GM18498 (cell line): ENCODE results near the gene GRM4.
"Not testable (repeated sequence)": the region's sequence is repeated elsewhere in the genome, so short reads cannot be mapped to it uniquely, and the experiment has no call there.

Experiments used
- ATAC-seq: cut with Tn5 transposase; IDR thresholded peaks from one replicate; pipeline ENCODE4 v1.9.1; 2021; ENCODE audit warnings: mild to moderate bottlenecking, moderate library complexity; ENCODE audit not compliant: unreplicated experiment

Gene GRM4

DNA sequence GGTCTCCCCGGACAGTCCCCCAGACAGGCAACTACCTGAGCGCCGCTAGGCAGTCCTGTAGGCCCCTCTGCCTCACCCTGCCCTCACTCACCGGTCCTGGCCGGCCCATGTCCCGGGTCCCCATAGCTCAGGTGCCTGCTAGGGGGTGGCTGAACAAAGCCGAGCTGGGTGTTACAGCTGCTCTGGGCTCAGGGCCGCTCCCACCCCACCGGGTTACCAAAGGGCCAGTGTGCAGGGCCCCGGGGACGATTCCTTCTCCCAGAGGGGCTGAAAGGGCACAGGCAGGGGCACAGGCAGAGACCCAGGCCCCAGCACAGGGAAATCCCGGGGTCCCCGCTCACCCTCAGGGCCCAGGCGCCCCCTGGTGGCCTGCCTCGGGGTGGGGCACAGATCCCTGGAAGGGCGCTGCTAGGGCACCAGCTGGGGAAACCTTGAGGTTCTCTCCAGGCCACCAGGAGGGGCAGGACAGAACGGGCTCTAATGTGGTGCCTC lies 118.4 kb downstream of the GRM4 start:
- no peak for ATAC-seq

DNA sequence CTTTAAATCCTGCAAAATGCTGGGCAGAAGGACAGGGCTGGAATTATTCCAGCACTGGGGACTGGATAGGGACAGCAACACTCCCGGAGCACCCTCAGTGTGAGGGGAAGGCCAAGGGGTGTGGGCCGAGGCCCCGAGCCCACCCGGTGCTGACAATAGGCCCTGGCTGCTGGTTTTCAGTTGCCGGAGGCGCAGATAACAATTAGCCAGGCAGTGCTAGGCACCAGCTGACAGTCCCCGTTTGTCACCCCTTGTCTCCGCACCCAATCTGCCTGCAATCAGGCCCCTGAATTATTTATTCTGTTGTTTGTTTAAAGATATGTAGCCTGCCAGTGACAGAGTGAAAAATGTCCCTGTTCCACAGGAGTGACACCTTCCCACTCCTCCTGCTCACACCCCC lies 120.0 kb downstream of the GRM4 start:
- no peak for ATAC-seq

DNA sequence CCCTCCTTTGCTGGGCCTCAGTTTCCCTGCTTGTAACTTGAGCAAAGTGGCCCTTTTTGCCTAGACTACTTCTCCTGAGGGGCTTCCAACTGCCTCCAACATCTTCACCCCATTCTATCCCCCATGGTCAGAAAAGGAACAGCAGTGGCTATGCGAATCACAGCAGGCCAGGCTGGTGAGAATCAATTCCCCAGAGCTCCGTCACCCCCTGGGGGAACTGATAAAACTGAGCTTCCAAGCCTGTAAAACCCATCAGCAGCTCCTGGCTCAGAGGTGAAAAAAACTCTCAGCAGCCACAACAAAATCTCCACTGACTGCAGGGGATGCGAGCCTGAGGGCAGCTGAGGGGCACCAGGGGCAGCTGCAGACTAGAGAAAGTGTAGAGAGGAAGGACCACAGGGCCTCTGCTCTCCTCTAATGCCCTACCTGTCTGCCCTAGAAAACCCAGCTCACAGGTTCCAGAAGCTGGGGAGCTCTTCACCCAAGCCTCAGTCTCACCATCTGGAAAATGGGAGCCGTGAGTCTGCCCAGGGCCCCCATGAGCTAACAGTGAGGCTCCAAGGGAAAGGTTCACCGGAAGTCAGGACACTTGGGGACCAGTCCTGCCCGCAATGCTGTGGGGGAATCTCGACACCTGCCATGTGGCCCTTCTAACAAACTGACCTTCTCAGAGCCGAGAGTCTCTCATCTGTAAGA lies 120.6 kb downstream of the GRM4 start:
- ATAC-seq: no peak

DNA sequence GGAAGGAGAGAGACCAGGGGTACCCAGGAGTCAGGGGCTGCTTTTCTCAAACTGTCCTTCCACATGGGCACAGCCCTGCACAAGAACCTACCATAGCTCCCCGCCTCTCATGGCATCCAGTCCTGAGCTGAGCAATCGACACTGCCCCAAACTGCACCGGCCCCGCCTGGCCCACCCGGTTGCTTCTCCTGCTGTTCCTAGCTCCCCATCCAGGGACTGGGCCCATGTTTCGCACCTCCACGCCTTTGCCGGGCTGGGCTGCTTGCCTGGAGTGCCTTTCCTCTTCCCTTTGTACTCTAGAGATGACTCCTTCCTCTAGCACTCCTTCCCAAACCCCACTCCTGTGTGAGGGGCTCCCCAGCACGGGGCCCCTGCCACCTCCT lies 123.0 kb downstream of the GRM4 start:
- ATAC-seq: no peak

DNA sequence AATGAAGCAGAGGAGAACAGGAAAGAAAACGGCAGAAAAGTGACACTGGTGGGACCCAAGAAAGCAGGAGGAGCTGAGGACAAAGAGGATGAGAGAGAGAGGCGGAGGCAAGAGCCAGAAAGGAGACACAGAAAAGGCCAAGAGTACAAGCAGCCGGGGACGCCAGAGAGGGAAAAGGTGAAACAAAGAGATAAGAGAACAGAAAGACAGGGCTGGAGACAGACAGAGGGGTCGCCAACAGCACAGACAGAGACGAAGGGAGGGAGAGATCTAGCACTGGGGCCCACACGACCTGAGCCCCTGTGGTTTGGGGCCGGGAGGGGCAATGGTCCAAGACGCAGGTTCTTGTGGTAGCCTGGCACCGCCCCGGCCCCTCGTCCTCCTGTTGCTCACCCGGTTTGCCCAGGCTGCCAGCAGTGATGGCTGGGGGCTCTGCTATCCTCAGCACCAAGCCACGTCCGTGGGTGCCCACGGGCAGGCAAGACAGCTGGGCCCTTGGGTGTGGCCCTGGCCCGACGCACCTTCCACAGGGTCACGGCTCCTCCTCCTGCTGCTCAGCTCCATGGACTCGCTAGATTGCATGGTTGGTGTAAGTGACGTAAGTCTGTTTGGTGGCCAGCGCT lies 123.5 kb downstream of the GRM4 start:
- ATAC-seq: no peak

DNA sequence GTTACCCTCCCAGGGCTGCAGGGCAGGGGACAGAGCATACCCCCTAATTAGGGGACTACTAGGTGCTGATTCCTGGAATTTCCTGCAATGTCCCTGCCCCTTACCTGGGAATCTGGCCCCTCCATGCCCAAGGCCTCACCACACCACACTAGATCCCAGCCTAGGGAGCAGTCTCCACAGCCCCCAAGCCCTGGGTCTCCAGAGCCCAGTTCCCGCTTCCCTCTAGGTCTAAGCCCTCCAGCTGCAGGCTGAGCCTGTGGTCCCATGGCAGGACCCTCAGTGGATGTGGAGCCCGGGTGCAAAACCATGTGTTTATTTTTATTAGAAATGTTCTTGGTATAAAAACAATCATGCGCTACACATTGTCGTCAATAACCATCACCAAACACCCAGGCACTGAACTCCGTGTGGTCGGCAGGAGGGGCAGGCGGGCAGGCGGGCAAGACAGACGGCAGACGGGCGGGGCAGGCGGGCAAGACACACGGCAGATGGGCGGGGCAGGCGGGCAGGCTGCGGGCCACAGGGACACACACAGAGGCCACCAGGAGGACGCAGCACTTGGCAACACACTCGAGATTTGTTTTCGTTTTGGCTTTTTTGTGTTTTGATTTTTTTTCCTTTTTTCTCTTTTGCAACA lies 124.2 kb downstream of the GRM4 start:
- ATAC-seq: no peak

DNA sequence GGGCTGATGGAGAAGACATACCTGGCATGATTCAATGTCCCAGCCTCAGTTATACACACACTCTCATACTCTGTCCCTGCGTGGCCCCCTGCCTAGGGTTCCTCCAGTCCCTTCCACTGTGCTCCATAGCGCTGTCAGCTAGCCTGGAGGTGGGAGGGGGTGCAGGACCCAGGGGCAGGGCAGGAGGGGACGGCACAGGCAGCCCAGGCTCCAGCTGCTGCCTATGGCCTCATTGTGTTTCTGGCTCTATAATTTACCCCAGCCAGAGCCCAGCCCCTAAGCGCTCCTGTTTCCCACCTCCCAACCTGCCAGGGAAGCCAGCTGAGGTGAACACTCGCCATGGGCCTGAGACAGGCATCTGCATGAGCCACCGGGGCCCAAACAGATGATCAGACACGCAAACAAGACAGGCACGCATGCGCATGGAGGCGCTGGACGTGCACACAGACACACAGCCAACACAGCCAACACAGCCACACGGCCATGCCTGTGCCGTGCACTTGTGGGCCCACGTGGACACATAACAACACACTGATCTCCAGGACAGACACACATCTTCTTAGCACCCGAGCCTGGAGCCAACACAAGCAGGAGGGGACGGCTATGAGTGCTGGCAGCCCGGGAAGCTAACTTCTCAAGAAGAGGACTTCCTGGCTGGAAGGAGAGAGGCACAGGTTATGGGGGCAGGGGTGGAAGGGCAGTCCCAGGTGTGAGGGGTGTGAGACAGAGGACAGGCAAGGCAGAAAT lies 124.9 kb downstream of the GRM4 start:
- no peak for ATAC-seq

DNA sequence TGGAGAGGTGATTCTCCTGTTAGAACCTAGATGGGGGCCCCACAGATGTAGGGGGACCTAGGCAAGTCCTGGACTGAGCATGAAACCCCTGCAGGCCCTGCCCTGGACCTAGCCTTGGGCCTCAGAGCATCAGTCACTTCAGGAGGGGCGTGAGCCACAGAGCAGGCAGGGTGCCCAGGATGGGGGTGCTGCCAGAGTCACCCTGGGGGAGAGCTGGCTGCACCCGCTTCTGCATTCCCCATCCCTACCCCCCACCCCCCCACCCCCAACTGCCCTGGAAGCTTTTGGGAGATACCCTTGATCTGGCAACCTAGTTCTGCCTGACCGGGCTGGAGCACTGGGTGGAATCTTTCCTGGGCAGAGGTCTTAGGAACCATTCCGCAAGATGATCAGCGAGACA lies 125.6 kb downstream of the GRM4 start:
- no peak for ATAC-seq

DNA sequence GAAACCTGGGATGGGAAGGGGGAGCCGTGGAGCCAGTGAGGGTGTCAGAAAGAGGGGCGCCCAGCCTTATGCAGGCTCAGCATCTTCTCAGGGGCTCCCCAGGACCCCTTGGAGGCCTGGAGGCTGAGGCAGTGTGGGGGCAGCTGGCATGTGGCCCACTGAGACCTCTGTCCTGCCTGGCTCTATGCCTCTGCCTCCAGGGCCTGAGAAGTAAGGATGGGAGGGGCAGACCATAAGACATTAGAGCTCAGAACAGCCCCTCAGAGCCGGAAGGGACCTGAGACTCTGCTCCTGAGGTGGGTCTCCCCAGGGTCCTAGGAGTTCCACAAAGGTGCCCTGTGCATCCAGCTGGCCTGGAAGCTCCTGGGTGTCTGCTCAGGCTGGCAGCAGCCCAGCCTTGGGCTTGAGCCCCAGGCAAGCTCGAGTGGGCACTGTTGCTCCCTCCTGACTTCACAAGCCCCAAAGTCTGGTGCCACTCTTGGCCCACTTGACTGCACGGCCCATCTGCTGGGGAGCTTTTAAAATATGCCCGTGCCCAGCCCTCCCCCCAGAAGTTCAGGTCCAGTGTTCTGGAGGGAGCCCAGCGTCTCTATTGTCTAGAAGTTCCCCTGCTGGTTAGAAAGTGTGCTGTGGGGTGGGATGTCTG lies 126.8 kb downstream of the GRM4 start:
- ATAC-seq: no peak

DNA sequence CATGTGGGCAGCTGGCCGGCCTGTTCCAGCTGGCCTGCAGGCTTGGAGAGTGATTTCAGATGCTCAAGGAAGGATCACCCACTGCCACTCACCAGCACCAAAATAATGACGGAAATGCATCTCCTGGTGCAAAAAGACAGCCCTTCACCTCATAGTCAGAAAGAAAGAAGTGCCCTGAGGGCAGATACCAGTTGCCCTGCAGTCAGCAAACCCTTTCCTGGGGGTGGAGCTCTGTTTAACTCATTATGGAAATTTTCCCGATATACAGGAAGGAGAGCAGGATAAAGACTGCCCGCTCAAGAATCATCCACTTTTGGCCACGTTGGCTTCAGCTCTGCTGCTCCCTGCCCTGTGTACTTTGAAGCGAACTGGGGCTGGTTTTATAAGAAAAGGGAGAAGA lies 127.9 kb downstream of the GRM4 start:
- no peak for ATAC-seq

DNA sequence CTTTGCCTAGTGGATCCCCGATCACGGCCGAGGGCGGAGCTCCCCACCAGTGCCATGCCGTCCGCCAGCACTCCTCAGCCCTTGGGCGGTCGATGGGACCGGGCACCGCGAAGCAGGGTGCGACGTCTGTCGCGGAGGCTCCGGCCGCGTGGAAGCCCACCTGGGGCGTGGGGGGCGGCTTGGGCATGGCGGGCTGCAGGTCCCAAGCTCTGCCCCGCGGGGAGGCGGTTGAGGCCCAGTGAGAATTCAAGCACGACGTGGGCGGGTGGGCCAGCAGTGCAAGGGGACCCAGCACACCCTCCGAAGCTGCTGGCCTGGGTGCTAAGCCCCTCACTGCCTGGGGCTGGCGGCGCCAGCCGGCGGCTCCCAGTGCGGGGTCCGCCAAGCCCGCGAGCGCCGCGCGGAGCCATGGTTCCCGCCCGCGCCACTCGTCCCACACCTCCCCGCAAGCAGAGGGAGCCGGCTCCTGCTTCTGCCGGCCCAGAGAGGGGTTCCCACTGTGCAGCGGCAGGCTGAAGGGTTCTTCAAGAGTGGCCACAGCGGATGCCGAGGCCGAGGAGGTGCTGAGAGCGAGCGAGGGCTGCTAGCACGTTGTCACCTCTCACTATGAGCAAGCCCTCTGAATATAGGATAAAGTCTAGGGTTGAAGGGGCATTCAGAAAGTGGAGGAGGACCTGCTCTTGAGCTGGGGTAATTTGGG lies 128.6 kb downstream of the GRM4 start:
- ATAC-seq: no peak

DNA sequence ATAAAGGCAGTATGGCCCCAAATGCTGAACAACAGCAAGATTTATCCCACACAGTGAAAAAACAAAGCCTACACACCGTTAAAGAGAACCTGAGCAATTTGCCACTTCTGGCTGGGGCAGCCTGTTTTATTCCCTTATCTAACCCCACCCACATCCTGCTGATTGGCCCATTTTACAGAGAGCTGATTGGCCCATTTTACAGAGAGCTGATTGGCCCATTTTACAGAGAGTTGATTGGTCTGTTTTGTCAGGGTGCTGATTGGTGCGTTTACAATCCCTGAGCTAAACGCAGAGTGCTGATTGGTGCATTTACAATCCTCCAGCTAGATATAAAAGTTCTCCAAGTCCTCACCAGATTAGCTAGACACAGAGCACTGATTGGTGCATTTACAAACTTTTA lies 129.3 kb downstream of the GRM4 start:
- ATAC-seq: not testable (repeated sequence)

DNA sequence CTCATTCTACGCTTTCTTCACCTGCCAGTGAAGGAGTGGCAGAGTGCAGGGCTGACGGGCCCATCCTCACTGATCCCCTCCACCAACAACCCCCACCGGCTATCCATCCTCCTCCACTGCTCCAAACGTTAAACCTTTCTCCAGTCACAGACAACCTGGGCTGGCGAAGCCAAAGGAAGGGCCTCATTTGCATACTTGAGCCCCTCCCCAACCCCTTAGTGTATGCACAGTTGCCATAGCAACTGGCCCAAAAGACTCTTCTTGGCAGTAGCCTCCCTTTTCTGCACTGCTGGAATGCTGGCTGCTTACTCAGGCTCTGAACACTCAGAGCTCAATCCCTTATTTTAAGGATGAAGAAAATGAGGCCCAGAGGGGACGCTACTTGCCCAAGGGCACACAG lies 130.3 kb downstream of the GRM4 start:
- ATAC-seq: no peak

DNA sequence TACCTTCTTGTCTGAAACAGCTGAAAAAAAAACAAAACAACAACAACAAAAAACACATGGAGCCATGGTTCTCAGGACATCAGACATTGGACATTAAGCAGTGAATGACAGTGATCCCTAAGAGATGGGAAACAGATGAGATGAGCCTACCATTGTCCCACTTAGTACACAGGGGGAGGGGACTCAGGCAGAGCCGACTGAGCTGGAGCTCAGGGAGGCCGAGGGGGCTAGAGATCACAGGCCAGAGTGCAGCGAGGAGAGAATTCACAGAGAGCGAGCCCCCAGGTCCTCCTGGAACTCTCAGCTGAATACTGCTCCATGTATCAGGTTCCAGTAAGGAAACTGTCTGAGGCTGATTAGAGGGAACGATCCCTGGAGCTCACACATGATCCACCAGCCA lies 134.6 kb downstream of the GRM4 start:
- ATAC-seq: no peak

DNA sequence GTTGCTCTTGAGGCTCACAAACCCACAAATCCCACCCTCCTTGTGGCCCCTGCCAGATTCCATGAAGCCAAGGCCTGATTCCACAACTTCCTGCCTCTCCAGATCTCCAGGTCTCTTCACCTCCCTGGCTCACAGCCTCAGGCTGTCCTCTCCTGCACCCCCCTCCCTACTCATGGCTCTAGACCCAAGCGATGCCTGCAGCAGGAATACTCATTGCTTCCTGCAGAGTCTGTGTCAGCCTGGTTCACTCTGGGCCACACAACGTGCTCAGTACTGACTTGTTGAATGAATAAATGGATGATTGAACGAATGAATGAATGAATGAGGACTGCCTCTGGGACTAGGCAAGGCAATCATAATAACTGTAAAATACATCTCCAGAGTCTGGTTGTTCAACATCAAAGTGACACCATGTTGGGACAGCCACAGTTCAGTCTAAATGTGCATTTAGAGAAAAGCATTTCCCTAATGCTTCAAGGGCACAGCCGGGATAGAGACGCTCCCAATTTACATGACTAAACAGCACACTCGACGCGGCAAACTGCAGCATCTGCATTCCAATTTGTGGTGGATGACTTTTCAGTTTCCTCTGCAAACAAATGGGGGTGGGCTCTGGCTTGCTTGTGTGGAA lies 139.9 kb downstream of the GRM4 start:
- no peak for ATAC-seq

DNA sequence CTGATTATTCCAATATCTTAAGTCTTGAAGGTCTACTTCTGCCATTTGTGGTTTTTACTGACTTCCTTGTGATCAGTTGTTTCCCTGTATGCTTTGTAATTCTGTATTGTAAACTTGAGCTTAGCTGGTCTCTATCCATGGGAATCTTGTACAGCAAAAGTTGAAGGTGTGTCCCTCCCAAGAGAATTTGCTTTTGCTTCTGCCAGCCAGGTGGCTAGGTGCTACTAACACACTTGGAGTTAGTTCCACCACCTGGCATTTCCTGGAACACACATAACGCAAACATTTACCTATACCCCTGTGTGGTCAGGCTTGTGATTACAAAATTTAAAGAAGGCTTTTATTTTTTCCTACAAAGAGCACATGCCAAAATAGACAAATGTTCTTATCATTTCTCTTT lies 141.2 kb downstream of the GRM4 start:
- ATAC-seq: no peak

DNA sequence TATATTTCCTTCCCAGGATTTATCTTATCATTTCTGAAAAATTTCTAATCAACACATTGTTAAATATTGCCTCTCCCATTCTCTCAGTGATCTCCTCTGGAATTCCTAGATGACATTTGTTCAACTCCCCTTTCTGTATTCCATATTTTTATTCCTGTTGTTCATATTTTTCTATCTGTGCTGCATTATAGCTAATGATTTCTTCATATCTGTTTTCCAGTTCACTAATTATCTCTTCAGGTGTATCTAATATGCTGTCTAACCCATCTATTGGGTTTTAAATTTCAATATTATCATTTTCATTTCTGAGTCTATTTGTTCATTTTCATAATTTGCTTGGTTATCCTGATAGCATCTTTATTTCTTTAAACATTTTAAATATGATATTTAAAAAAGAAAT lies 141.9 kb downstream of the GRM4 start:
- no peak for ATAC-seq

DNA sequence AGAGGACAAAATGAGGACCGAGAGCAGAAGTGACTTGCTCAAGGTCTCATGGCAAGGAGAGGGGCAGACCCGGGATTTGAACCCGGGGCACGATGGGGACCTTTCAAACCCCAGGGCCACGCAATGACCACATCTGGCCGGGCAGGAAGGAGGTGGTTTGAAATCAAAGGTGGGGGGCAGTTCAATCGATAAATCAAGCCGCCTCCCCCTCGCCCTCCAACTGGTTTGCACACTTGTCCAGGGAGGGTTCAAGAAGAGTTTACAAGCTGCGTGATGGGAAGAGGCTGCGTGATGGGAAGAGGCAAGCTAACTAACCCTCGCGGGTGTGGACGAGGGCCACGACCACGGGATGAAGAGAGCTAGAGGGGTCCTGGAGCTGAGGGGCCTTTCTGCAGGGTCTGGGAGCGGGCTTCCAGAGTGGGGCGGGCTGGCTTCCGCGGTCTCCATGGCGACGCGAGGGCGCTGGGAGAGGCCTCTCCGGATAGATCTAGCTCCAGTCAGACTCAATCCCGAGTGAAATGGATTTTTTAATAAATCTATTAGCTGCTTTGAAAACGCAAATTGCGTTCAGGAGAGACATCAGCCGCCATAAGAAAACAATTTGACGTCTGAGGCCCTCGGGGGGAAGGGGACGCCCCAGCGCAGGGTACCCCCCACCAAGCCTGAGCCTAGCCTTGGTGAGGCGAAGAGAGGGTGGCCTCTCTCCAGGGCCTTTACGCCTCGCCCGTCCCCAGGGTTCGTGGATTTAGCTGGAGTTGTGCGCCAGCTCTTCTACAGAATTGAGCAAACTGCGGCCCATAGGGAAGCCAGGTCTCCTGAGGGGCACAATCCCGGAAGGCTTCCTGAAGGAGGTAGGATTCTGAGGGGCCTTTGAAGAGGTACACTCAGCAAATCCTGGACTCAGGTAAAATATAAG lies 143.9 kb downstream of the GRM4 start:
- no peak for ATAC-seq

DNA sequence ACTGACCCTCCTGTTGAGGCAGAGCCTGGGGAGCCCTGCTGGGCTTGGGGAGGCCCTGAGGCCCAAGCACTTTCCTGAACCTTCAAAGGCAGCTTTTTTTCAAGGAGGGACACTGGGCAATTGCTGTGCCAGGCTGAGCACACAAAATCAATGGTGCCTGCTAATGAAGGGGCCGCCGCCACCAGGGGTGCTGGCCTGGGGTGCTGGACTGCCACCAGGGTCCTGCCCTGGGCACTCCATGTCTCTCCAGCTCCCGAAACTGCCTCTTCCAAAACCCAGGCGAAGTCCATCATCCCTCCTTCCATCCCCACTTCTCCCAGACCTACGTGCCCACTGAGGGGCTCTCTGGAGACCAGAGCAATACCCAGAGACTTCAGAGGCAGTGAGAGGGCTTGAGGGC lies 145.6 kb downstream of the GRM4 start:
- no peak for ATAC-seq
